HG03432 (cell line): ENCODE data around the gene PRPF18.
"Not testable (repeated sequence)": the region's sequence is repeated elsewhere in the genome, so short reads cannot be mapped to it uniquely, and the experiment has no call there.

Experiments
- ATAC-seq: cut with Tn5 transposase; IDR thresholded peaks from one replicate; pipeline ENCODE4 v1.9.1; 2021; ENCODE audit warnings: mild to moderate bottlenecking, moderate library complexity; ENCODE audit not compliant: unreplicated experiment

Gene PRPF18

GRCh38 chr10:13586676-13587355, at the start of gene PRPF18:
TSS of gene PRPF18 (plus strand) at chr10:13586965. CDS start at chr10:13587087, 122 bp downstream.
- ATAC-seq = peak; percentile 100

DNA sequence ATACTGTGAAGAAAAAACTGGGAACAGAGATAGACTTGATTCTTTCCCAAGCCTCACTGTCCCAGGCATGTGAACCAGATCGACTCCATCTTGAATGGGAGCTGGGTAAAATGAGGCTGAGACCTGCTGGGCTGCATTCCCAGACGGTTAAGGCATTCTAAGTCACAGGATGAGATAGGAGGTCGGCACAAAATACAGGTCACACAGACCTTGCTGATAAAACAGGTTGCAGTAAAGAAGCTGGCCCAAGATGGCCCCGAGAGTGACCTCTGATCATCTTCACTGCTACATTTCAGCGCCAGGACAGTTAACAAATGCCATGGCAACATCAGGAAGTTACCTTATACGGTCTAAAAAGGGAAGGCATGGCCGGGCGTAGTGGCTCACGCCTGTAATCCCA, 48.8 kb upstream of the PRPF18 start:
- not testable (repeated sequence) for ATAC-seq

DNA sequence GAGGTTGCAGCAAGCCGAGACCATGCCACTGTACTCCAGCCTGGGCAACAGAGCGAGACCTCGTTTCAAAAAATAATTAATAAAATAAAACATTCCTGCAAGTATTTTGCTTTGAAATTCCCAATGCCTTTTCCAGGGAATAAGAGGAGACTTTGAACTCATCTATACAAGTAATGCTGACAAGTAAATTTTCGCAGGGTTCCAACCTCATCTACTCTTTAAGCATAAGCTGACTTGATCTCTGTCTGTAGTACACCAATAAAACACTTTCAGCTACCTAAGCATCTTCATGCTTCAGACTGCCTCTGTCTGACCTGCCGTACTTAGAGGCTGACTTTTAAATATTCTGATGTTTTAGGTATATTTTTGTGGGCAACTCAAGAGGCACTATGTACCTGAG, 44.2 kb upstream of the PRPF18 start:
- ATAC-seq = no peak

- no peak for ATAC-seq
Measured at GRCh38 chr10:13550802-13551201, 36.0 kb upstream of the PRPF18 start.

DNA sequence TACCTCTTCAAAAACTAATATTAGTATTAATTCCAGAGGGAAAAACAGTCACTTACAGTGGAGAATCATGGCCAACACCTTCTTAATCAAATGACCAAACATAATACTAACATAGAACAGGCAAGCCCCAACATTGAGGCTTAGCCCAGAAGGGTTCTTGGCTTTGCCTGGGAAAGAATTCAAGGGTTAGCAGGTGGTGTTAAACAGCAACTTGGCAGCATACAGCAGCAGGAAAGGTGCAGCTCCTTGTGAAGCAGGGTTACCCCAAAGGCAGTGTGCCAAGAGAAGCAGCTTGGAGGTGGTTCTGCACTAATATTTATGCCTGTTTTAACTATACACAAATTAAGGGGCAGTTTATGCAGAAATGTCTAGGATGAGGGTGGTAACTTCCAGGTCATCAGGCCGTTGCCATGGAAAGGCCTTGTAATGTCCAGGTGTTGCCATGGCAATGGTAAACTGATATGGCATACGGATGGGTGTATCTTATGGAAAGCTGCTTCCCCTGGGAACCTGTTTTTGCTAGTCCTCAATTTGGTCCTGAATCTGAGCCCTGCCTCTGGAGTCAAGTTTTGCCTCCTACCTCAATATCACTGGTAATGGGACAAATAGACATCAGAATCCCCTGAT, 30.8 kb upstream of the PRPF18 start:
- ATAC-seq = no peak

DNA sequence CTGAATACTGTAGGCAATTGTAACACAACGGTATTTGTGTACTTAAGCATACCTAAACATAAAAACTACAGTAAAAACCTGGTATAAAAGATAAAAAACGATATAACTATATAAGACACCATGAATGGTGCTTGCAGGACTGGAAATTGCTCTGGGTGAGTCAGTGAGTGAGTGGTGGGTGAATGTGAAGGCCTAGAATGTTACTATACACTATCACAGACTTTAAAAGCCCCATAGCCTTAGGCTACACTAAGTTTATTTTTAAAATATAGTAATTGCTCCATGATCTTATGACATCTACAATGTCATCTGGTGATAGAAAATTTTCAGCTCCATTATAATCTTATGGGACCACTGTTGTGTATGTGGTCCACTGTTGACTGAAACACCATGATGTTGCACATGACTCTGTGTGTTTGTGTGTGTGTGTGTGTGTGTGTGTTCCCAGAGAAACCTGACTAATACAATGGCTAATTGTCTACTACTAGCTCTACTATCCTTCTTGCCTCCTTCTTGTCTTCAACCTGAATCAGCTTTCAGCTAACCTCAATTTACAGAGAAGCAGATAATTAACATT, 27.6 kb upstream of the PRPF18 start:
- no peak for ATAC-seq

GRCh38 chr10:13560597-13560996, 26.2 kb upstream of the PRPF18 start:
- no peak for ATAC-seq

DNA sequence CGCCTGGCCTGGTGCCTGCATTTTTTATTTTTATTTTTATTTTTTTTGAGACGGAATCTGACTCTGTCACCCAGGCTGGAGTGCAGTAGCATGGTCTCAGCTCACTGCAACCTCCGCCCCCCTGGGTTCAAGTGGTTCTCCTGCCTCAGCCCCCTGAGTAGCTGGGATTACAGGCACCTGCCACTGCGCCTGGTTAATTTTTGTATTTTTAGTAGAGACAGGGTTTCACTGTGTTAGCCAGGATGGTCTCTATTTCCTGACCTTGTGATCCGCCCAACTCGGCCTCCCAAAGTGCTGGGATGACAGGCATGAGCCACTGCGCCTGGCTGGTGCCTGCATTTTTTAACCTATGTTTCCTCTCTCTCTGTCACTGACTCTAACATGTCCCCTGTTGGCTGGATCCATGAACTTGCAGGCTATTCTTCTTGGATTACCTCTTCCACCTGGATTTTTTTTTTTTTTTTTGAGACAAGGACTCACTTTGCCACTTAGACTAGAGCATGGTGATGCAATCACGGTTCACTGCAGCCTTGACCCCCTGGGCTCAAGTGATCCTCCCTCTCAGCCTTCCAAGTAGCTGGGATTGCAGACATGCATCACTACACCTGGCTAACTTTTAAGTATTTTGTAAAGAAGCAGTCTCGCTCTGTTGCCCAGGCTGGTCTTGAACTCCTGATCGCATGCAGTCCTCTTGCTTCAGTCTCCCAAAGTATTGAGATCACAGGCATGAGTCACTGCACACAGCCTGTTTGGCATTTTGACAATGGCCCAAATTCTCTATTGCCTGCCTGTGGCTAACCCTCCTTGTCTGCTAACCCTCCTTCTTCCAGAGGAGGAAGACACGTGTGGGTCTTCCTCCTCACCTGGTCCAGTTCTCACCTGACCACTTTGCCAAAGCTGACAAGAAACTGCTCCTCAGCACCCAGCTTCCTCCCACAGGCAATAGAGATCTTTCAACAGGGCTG, 23.0 kb upstream of the PRPF18 start:
- no peak for ATAC-seq

DNA sequence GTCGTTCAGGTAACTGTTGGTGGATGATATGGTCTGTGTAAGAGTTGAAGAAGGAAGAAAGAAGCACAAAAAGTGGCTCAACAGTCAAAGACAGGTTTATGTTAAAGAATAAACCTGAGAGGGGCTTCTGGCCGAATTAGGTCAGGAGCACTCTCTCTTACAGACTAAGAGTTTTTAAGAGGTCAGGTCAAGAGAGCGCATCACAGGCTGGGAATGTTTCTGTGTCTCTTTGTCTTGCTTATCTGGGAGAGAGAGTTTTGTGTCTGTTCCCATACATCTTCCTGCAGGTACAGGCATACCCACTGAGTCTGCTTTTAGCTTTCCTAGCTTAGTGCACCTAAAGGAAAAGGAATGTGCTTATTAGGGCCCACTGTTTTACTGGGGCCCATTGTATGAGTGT, 22.2 kb upstream of the PRPF18 start:
- no peak for ATAC-seq

DNA sequence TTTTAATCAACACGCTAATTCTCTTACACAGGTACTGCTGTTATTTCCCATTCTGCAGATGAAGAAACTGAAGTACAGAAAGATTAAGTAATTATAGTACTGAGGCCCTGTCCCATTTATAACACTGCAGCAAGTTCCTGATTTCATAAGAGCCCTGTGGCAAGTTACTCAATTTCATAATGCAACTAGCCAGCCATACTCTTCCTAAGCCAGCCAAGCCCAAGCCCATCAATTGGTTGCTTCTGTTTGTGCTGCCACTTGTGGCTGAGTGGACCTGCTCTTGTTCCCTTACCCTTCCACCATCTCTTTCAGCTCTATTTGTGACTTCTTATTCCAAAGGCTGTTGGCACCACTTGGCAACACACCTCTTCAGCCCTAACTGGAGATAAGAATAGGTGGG, 19.7 kb upstream of the PRPF18 start:
- no peak for ATAC-seq

DNA sequence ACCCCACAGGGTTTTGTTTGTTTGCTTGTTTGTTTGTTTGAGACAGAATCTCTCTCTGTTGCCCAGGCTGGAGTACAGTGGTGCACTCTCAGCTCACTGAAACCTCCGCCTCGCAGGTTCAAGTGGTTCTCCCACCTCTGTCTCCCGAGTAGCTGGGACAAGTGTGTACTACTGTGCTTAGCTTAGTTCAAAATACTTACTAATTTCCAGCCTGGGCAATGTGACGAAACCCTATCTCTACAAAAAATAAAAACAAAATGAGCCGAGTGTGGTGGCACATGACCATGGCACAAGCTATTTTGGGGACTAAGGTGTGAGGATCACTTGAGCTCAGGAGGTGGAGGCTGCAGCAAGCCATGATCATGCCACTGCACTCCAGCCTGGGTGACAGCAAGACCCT, 15.2 kb upstream of the PRPF18 start:
- ATAC-seq = no peak

- ATAC-seq = no peak
Measured at GRCh38 chr10:13573960-13574359, 12.8 kb upstream of the PRPF18 start.

DNA sequence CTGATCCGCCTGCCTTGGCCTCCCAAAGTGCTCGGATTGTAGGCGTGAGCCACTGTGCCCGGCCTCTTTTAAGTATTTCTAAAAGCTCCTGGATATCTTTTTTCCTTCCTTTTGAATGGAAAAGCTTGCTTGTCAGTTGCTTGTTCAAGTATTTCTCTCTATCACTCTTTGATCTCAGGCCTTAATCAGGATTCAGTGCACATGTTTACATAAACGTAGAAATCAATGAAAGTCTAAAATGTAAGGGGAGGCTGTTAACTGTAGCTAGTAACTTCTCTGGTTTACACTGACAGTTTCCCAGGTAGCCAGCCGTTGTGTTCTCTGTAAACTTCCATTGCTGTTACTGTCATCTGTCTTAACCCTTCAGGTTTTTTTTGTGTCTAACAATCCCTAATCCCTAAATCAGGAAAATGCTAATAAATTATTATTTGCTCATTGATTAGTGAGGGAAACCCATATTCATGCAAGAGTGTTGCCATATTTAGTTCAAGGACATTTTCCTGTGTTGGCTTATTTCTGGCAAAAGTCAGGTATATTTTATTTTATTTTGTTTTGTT, 1.5 kb upstream of the PRPF18 start:
- no peak for ATAC-seq

GRCh38 chr10:13585943-13586342, 822 bp upstream of the PRPF18 start:
- ATAC-seq = no peak

DNA sequence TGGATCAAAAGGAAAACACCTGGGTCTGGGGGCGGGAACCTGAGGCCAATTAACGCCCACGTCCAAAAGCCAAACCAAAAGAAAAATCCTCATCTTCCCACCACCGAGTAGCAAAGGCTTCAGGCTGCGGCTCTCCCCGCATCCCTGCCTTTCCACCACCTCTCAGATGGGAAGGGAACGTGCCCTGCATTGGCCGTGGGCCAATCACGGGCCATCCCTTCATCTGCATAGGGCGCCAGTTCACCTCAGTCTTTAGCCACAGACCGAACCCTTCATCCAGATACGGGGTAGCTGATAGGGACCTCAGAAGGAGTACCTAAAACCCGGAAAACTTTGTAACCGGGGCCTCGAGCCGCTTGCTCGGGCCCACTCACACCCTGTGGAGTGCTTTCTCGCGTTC, 626 bp downstream of the PRPF18 start:
- no peak for ATAC-seq

GRCh38 chr10:13589316-13589715, 2.6 kb downstream of the PRPF18 start:
- ATAC-seq = no peak

GRCh38 chr10:13590886-13591285, 4.1 kb downstream of the PRPF18 start:
- no peak for ATAC-seq

DNA sequence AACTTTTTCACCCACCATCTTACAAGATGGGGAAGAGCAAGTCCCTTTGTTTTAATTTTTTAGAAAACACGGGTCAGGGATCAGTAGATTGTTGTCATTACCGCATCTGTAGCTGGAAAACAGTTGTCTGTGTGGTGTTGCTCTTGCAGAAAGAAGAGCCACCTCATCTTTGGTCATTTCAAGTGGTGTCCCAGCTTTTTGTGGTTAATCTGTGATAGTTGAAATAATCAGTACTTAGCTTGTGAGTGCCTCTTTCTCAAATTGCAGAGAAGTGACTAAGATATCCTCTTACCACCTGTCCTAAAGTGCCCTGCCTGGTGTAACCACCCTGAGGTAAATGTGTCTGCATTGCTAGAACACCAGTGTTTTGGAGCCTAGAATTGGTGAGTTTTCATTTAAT, 5.5 kb downstream of the PRPF18 start:
- ATAC-seq = no peak

DNA sequence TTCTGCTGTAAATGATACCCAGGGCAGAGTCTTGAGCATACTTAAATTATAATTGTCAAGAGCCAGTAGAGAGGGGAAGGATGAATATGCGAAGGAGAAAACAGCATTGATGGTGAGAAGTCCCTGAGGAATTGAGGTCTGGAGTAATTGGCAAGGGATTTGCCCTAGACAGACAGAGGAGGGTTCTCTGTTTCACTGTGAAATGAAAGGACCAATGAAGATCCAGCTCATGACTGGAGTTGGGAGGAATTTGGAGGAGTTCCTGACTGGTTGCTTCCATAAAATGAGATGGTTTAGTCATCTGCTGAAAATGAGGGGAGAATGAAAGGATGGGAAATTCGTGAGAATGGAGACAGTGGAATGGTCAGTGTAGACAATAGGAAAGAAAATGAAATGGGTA, 6.8 kb downstream of the PRPF18 start:
- ATAC-seq = no peak

- ATAC-seq = no peak
Measured at GRCh38 chr10:13594641-13595040, 7.9 kb downstream of the PRPF18 start.

GRCh38 chr10:13597909-13598308, 11.1 kb downstream of the PRPF18 start:
- no peak for ATAC-seq
